ENCODE results near the gene NVL.

DNA sequence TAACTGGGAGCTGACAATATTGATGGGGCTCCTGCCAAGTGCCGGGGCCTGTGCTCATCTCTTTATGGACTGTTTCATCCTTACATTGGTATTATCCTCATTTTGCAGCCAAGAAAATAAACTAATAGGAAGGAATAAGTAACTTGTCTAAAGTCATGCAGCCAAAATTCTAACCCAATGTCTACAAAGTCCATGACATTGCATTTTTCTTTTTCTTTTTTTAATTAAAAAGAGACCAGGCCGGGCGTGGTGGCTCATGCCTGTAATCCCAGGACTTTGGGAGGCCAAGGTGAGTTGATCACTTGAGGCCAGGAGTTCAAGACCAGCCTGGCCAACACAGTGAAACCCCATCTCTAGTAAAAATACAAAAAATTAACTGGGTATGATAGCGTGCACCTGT, 128.1 kb downstream of the NVL start:
- TF ChIP-seq FOSL2 (IDR thresholded peaks at IDR 0.05) (no peak), FOSL2 (CRISPR knock-in tag; IDR thresholded peaks at IDR 0.05) (no peak), HEYL (CRISPR knock-in tag; IDR thresholded peaks at IDR 0.05) (no peak), POLR2A (IDR thresholded peaks at IDR 0.05; ENCODE audit: low read length) (no peak), CEBPB (IDR thresholded peaks at IDR 0.05) (no peak), CTCF (IDR thresholded peaks at IDR 0.05) (no peak), SREBF2 (IDR thresholded peaks at IDR 0.05) (no peak), EP300 (IDR thresholded peaks at IDR 0.05) (no peak), RCOR1 (IDR thresholded peaks at IDR 0.05; ENCODE audit: low read depth, low read length) (no peak), NR3C1 (IDR thresholded peaks at IDR 0.05) (no peak)
- TF ChIP-seq, protein P1, sequence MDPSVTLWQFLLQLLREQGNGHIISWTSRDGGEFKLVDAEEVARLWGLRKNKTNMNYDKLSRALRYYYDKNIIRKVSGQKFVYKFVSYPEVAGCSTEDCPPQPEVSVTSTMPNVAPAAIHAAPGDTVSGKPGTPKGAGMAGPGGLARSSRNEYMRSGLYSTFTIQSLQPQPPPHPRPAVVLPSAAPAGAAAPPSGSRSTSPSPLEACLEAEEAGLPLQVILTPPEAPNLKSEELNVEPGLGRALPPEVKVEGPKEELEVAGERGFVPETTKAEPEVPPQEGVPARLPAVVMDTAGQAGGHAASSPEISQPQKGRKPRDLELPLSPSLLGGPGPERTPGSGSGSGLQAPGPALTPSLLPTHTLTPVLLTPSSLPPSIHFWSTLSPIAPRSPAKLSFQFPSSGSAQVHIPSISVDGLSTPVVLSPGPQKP (IDR thresholded peaks at IDR 0.05; ENCODE audit: low read depth, low read length), result no peak
- TF ChIP-seq, protein P2, sequence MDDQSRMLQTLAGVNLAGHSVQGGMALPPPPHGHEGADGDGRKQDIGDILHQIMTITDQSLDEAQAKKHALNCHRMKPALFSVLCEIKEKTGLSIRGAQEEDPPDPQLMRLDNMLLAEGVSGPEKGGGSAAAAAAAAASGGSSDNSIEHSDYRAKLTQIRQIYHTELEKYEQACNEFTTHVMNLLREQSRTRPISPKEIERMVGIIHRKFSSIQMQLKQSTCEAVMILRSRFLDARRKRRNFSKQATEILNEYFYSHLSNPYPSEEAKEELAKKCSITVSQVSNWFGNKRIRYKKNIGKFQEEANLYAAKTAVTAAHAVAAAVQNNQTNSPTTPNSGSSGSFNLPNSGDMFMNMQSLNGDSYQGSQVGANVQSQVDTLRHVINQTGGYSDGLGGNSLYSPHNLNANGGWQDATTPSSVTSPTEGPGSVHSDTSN (IDR thresholded peaks at IDR 0.05), result no peak

Data from A549 (cell line).